Neural crest cell (in vitro differentiated cells): Measurements from ENCODE around the gene KSR1. TPM values are rescaled to one million over a fixed set of nuclear protein-coding genes. Genes with fewer than 3 reads are reported as not detected.
"Not testable (repeated sequence)": the region's sequence is repeated elsewhere in the genome, so short reads cannot be mapped to it uniquely, and the experiment has no call there.

Source experiments
- DNase-seq: peaks from one replicate; pipeline ENCODE4 v3.0.0; 2021; ENCODE audit warnings: low read depth, mixed read lengths, low spot score
- H3K27ac Mint-ChIP-seq: one replicate; pipeline ENCODE4 v1.8.0; 2021; ENCODE audit warnings: mild to moderate bottlenecking, mixed read lengths; ENCODE audit not compliant: unreplicated experiment
- H3K27me3 Mint-ChIP-seq: 2 replicates; pipeline ENCODE4 v1.8.0; 2021; ENCODE audit warnings: low read depth, mild to moderate bottlenecking, mixed read lengths
- H3K36me3 Mint-ChIP-seq: 2 replicates; pipeline ENCODE4 v1.8.0; 2021; ENCODE audit warnings: low read depth, mild to moderate bottlenecking, mixed read lengths
- H3K4me1 Mint-ChIP-seq: 2 replicates; pipeline ENCODE4 v1.8.0; 2021; ENCODE audit warnings: mixed read lengths
- H3K4me3 Mint-ChIP-seq: one replicate; pipeline ENCODE4 v1.8.0; 2021; ENCODE audit warnings: mild to moderate bottlenecking, mixed read lengths
- H3K9me3 Mint-ChIP-seq: 2 replicates; pipeline ENCODE4 v1.8.0; 2021; ENCODE audit warnings: mixed read lengths
- CTCF ChIP-seq: fragments of 200-600 bp; sonication (generic); conservative IDR thresholded peaks from 2 replicates; pipeline ENCODE4 v1.5.0; 2021; ENCODE audit warnings: antibody characterized with exemption, mild to moderate bottlenecking
- total RNA-seq: library from RNA; stranded (reverse); gene quantifications from 2 replicates; pipeline ENCODE4 v1.2.1, GENCODE V29; 2021

Gene KSR1
- total RNA-seq, 1 donor from 2014 or later = 28.0 TPM

GRCh38 chr17:27423651-27424050 lies 32.6 kb upstream of the KSR1 start:
- no peaks in the 10 kb centered on the region for H3K27me3 Mint-ChIP-seq
- H3K4me1 Mint-ChIP-seq = no peaks in the 10 kb centered on the region
- no peak for TF ChIP-seq CTCF

GRCh38 chr17:27424516-27424915 lies 31.7 kb upstream of the KSR1 start:
- TF ChIP-seq CTCF = no peak
- Mint-ChIP-seq H3K4me1 (no peaks in the 10 kb centered on the region), H3K4me3 (no peak overlapping the region), H3K36me3 (no peaks in the 10 kb centered on the region), H3K27me3 (no peaks in the 10 kb centered on the region), H3K27ac (no peak overlapping the region), H3K9me3 (no peaks in the 10 kb centered on the region)
- DNase-seq = no peak

More at GRCh38 chr17:27423651-27424050, 32.6 kb upstream of the KSR1 start:
- Mint-ChIP-seq H3K36me3 (no peaks in the 10 kb centered on the region), H3K27ac (no peak overlapping the region), H3K4me3 (no peak overlapping the region), H3K9me3 (no peaks in the 10 kb centered on the region)
- DNase-seq = no peak

- Mint-ChIP-seq H3K4me1 (no peaks in the 10 kb centered on the region), H3K27me3 (no peaks in the 10 kb centered on the region), H3K27ac (no peak overlapping the region), H3K4me3 (no peak overlapping the region), H3K9me3 (no peaks in the 10 kb centered on the region), H3K36me3 (no peaks in the 10 kb centered on the region)
- no peak for DNase-seq
- no peak for TF ChIP-seq CTCF
Observed at GRCh38 chr17:27424941-27425340, 31.3 kb upstream of the KSR1 start.

- not testable (repeated sequence) for H3K9me3 Mint-ChIP-seq, H3K4me1 Mint-ChIP-seq, H3K4me3 Mint-ChIP-seq, H3K27ac Mint-ChIP-seq, DNase-seq, H3K36me3 Mint-ChIP-seq, H3K27me3 Mint-ChIP-seq
Observed at GRCh38 chr17:27425571-27425970, 30.7 kb upstream of the KSR1 start.

GRCh38 chr17:27425991-27426390 lies 30.3 kb upstream of the KSR1 start:
- Mint-ChIP-seq H3K4me3 (no peak overlapping the region), H3K36me3 (no peaks in the 10 kb centered on the region), H3K9me3 (no peaks in the 10 kb centered on the region), H3K27ac (no peak overlapping the region), H3K27me3 (no peaks in the 10 kb centered on the region), H3K4me1 (no peaks in the 10 kb centered on the region)
- no peak for TF ChIP-seq CTCF
- DNase-seq = no peak

- not testable (repeated sequence) for H3K36me3 Mint-ChIP-seq, H3K4me1 Mint-ChIP-seq, H3K27ac Mint-ChIP-seq, DNase-seq, H3K4me3 Mint-ChIP-seq, H3K9me3 Mint-ChIP-seq, H3K27me3 Mint-ChIP-seq
Observed at GRCh38 chr17:27426471-27426870, 29.8 kb upstream of the KSR1 start.

GRCh38 chr17:27427166-27427862 lies 28.9 kb upstream of the KSR1 start:
- H3K36me3 Mint-ChIP-seq, H3K27ac Mint-ChIP-seq, H3K27me3 Mint-ChIP-seq, H3K9me3 Mint-ChIP-seq, H3K4me3 Mint-ChIP-seq, H3K4me1 Mint-ChIP-seq, DNase-seq: not testable (repeated sequence)
